Measurements from ENCODE around the gene HOXA3. TPM values are rescaled to one million over a fixed set of nuclear protein-coding genes. Genes with fewer than 3 reads are reported as not detected.

Gene HOXA3
- total and polyA plus RNA-seq, 5 donors: 0.28 to 1.3 (median 0.51) TPM

- ATAC-seq: peak in 1 of 2 donors; percentile 18
- peaks cover 8% of the 10 kb centered on the region for H3K4me1 ChIP-seq (ENCODE audit: control insufficient read depth, insufficient read depth, low read length)
Observed at GRCh38 chr7:27188386-27189294, 36.3 kb upstream of the HOXA3 start.

GRCh38 chr7:27187475-27188385 lies 35.3 kb upstream of the HOXA3 start:
- DNase-seq (peak in 1 of 3 donors; percentile 26), ATAC-seq (no peak)
- WGBS: 6% methylated on average over 46 of the region's 46 CpGs
- Histone ChIP-seq H3K27ac (ENCODE audit: low read length) (no peak overlapping the region), H3K4me3 (ENCODE audit: low read length) (no peak overlapping the region), H3K9me3 (ENCODE audit: control insufficient read depth, low read length) (no peaks in the 10 kb centered on the region), H3K27me3 (ENCODE audit: control insufficient read depth, insufficient read depth) (no peaks in the 10 kb centered on the region), H3K4me1 (ENCODE audit: control insufficient read depth, insufficient read depth, low read length) (peaks cover 5% of the 10 kb centered on the region)
- intact Hi-C loops (cut with DNase I): no loop called here

More at GRCh38 chr7:27188386-27189294, 36.3 kb upstream of the HOXA3 start:
- intact Hi-C loops (cut with DNase I): no loop called here
- Histone ChIP-seq H3K9me3 (ENCODE audit: control insufficient read depth, low read length) (no peaks in the 10 kb centered on the region), H3K27me3 (ENCODE audit: control insufficient read depth, insufficient read depth) (no peaks in the 10 kb centered on the region), H3K4me3 (ENCODE audit: low read length) (peak overlapping the region; percentile 6), H3K27ac (ENCODE audit: low read length) (no peak overlapping the region)
- peak in 1 of 3 donors; percentile 50 for DNase-seq
- WGBS: 4% methylated on average over 49 of the region's 49 CpGs

- no peak for DNase-seq
- H3K27ac ChIP-seq (ENCODE audit: low read length): no peak overlapping the region
- no peak for ATAC-seq
- H3K27me3 ChIP-seq (ENCODE audit: control insufficient read depth, insufficient read depth): no peaks in the 10 kb centered on the region
- intact Hi-C loops (cut with DNase I): no loop called here
- peaks cover 5% of the 10 kb centered on the region for H3K4me1 ChIP-seq (ENCODE audit: control insufficient read depth, insufficient read depth, low read length)
- H3K4me3 ChIP-seq (ENCODE audit: low read length): no peak overlapping the region
- 41% methylated on average over 4 of the region's 4 CpGs for WGBS
- H3K9me3 ChIP-seq (ENCODE audit: control insufficient read depth, low read length): no peaks in the 10 kb centered on the region
Observed at GRCh38 chr7:27186668-27187474, 34.5 kb upstream of the HOXA3 start.

GRCh38 chr7:27185854-27186667 lies 33.7 kb upstream of the HOXA3 start:
- Histone ChIP-seq H3K4me3 (ENCODE audit: low read length) (no peak overlapping the region), H3K27ac (ENCODE audit: low read length) (no peak overlapping the region), H3K4me1 (ENCODE audit: control insufficient read depth, insufficient read depth, low read length) (peaks cover 5% of the 10 kb centered on the region), H3K27me3 (ENCODE audit: control insufficient read depth, insufficient read depth) (no peaks in the 10 kb centered on the region), H3K9me3 (ENCODE audit: control insufficient read depth, low read length) (no peaks in the 10 kb centered on the region)
- WGBS: 9% methylated on average over 24 of the region's 24 CpGs
- intact Hi-C loops (cut with DNase I): no loop called here
- DNase-seq (no peak), ATAC-seq (no peak)

DNA sequence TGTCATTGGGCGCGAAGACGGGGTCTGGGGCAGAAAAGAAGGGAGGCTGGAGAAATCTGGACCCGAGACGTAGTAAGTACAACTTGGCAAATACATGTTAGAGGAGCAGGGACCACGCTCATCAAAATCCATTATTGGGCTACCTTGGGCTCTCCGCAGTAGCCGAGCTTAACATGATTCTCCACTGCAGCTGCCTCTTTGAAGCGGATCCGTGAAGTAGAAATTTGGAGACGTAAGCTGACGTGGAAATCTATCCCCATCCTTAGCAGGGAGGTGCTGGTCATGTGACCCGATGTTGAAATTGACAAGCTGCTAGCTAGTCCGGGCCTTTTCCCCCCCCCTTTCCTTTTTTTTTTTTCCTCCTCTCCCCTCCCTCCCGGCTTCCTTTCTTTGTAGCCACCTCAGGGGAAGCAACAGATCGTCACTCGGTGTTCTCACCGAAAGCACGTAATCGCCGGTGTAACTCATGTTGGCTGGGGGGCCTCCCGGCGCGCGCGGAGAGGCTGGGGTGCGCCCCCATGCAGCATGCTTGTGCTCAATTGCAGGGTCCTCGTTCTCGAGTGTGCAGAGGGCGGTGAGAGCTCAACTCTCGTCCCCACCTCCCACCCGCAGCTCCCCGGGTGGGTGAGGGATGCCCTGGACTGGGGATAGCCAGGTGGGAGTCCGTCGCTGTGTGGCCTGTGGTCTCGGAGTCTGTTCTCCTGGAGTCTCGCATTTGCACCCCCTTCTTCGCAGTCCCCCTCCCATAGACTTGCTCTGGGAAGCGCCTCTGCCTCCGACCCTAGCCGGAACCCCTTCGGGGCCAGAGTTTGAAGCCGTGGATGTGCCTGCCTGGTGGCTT lies 32.9 kb upstream of the HOXA3 start, which contains the start of gene HOXA11:
TSS of gene HOXA11 (minus strand) at position 220 of the 841 bp plus-strand sequence. CDS start at position 132, 88 bp downstream.
- peak in 1 of 2 donors; percentile 7 for ATAC-seq
- Histone ChIP-seq H3K27me3 (ENCODE audit: control insufficient read depth, insufficient read depth) (no peaks in the 10 kb centered on the region), H3K9me3 (ENCODE audit: control insufficient read depth, low read length) (no peaks in the 10 kb centered on the region), H3K4me1 (ENCODE audit: control insufficient read depth, insufficient read depth, low read length) (peaks cover 5% of the 10 kb centered on the region), H3K4me3 (ENCODE audit: low read length) (peak within 1 kb of the TSS; percentile 41), H3K27ac (ENCODE audit: low read length) (no peak within 1 kb of the TSS)
- intact Hi-C loops (cut with DNase I): no loop called here
- no peak for DNase-seq
- WGBS: 5% methylated on average over 43 of the region's 43 CpGs

DNA sequence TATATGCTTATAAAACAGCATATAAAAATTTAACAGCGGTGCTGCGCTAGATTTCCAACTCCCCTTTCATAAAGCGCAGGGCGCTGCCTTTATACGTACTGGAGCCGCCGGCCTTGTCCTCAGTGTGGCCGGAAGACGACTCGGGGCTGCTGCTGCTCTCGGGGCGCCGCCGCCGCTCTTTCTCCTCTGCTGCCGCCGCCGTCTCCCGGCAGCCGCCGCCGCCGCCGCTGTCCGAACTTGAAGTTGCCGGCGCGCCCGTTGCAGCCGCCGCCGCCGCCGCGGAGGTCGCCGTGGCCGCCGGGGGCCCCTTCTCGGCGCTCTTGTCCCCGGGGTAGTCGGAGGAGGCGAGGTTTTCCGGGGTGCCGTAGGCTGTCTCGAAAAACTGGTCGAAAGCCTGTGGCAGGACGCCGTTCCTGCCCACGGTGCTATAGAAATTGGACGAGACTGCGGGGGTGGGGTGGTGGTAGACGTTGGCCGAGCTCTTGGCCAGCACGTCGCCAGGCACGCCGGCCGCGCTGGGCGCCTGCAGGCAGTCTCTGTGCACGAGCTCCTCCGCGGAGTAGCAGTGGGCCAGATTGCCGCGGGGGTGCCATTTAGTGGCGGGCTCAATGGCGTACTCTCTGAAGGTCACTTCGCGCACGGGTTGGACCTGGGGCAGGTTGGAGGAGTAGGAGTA lies 32.1 kb upstream of the HOXA3 start:
- intact Hi-C loops (cut with DNase I): no loop called here
- 2% methylated on average over 72 of the region's 72 CpGs for WGBS
- no peak for ATAC-seq
- Histone ChIP-seq H3K27me3 (ENCODE audit: control insufficient read depth, insufficient read depth) (no peaks in the 10 kb centered on the region), H3K9me3 (ENCODE audit: control insufficient read depth, low read length) (no peaks in the 10 kb centered on the region), H3K4me3 (ENCODE audit: low read length) (peak overlapping the region; percentile 41), H3K4me1 (ENCODE audit: control insufficient read depth, insufficient read depth, low read length) (peaks cover 5% of the 10 kb centered on the region), H3K27ac (ENCODE audit: low read length) (no peak overlapping the region)
- DNase-seq: peak in 2 of 3 donors; percentile 60 to 71

- ATAC-seq: no peak
- Histone ChIP-seq H3K9me3 (ENCODE audit: control insufficient read depth, low read length) (no peaks in the 10 kb centered on the region), H3K27ac (ENCODE audit: low read length) (no peak overlapping the region), H3K27me3 (ENCODE audit: control insufficient read depth, insufficient read depth) (no peaks in the 10 kb centered on the region), H3K4me1 (ENCODE audit: control insufficient read depth, insufficient read depth, low read length) (peaks cover 5% of the 10 kb centered on the region), H3K4me3 (ENCODE audit: low read length) (peak overlapping the region; percentile 41)
- intact Hi-C loops (cut with DNase I): no loop called here
- peak in 2 of 3 donors; percentile 40 to 47 for DNase-seq
- 4% methylated on average over 30 of the region's 30 CpGs for WGBS
Observed at GRCh38 chr7:27183682-27184336, 31.4 kb upstream of the HOXA3 start.

DNA sequence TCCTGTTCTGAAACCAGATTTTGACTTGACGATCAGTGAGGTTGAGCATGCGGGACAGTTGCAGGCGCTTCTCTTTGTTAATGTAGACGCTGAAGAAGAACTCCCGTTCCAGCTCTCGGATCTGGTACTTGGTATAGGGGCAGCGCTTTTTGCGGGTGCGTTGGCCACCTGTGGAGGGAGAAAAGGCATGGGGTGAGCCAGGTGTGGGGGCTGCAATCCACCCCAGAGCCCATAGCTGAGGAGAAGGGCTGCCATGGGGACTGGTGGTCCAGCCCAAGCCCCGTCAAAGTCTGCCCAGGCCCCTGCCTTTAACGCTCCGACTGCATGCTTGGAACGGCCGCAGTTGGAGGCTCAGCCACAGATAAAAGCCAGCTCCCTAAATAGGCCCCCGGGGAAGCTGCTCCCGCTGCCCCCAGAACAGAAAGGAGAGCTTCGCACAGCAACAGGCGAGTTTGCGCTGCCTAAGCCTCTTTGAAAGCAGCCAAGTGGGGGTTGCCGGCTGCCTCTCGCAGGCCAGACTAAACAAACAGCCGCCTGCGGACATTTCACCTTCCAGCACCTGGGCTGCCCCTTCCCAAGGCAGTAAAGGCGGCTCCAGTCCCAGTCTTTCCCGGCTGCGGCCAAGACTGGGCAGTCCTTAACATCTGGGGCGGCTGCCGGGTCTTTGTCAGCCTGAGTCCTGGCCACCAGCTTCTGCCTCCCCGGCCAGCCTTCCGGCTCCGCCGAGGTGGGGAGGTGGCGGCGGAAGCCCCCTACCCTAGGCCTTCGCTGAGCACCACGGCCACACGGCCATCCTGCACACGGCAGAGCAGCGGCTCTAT lies 30.7 kb upstream of the HOXA3 start:
- intact Hi-C loops (cut with DNase I): no loop called here
- WGBS: 8% methylated on average over 39 of the region's 39 CpGs
- no peaks in the 10 kb centered on the region for H3K27me3 ChIP-seq (ENCODE audit: control insufficient read depth, insufficient read depth)

More for the DNA sequence above, 30.7 kb upstream of the HOXA3 start:
- DNase-seq (peak in 2 of 3 donors; percentile 10 to 36), ATAC-seq (no peak)
- Histone ChIP-seq H3K4me1 (ENCODE audit: control insufficient read depth, insufficient read depth, low read length) (peaks cover 2% of the 10 kb centered on the region), H3K4me3 (ENCODE audit: low read length) (no peak overlapping the region), H3K9me3 (ENCODE audit: control insufficient read depth, low read length) (no peaks in the 10 kb centered on the region), H3K27ac (ENCODE audit: low read length) (no peak overlapping the region)
